Parathyroid adenoma (tissue), 2 donors: ENCODE data around the gene PLEKHM3.

Source experiments
- H2AFZ ChIP-seq: fragments of 300-600 bp; sonication (generic); one replicate; pipeline ENCODE4 v1.7.0; 2017; ENCODE audit warnings: antibody characterized with exemption, mild to moderate bottlenecking
- H3K27ac ChIP-seq: fragments of 300-600 bp; sonication (generic); one replicate; pipeline ENCODE4 v1.7.0; 2017
- H3K27me3 ChIP-seq: fragments of 300-600 bp; sonication (generic); one replicate; pipeline ENCODE4 v1.7.0; 2017; ENCODE audit warnings: low read length; ENCODE audit not compliant: control insufficient read depth, insufficient read depth
- H3K36me3 ChIP-seq: fragments of 300-600 bp; sonication (generic); one replicate; pipeline ENCODE4 v1.7.0; 2017; ENCODE audit warnings: low read length; ENCODE audit not compliant: control insufficient read depth, insufficient read depth
- H3K4me1 ChIP-seq: fragments of 300-600 bp; sonication (generic); one replicate; pipeline ENCODE4 v1.7.0; 2017; ENCODE audit warnings: control low read depth
- H3K4me2 ChIP-seq: fragments of 300-600 bp; sonication (generic); one replicate; pipeline ENCODE4 v1.7.0; 2017; ENCODE audit warnings: low read length
- H3K4me3 ChIP-seq: fragments of 300-600 bp; sonication (generic); one replicate; pipeline ENCODE4 v1.7.0; 2017; ENCODE audit warnings: low read depth, low read length
- H3K79me2 ChIP-seq: fragments of 300-600 bp; sonication (generic); one replicate; pipeline ENCODE4 v1.7.0; 2017; ENCODE audit warnings: control low read depth
- H3K9ac ChIP-seq: fragments of 300-600 bp; sonication (generic); one replicate; pipeline ENCODE4 v1.7.0; 2017; ENCODE audit warnings: mild to moderate bottlenecking
- H3K9me3 ChIP-seq: fragments of 300-600 bp; sonication (generic); one replicate; pipeline ENCODE4 v1.7.0; 2017; ENCODE audit warnings: low read length; ENCODE audit not compliant: control insufficient read depth
- TF ChIP-seq, protein P1 (sequence below): fragments of 300-600 bp; sonication (generic); IDR thresholded peaks from one replicate; pipeline ENCODE4 v1.7.0; 2017; ENCODE audit warnings: antibody characterized with exemption, mild to moderate bottlenecking
- donor health status: primary hyperparathyroidism.

PLEKHM3 gene

DNA sequence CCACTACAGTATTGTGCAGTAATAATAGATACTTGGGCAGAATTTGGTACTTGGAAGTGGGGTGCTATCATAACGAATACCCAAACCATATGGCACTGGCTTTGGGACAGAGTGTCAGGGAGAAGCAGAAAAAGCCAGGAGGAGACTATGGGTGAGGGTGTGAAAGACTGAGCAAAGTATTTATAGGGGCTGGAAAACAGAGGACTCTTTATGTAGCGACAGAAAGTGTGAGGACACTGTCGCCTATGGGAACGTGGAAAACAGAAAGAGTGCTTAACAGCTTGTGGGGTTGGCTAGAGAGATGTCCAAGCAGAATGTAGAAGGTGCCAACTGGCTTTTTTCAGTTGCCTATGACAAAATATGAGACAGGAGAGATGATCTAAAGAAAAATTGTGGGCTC, 40.7 kb upstream of the PLEKHM3 start:
- H3K4me2 ChIP-seq = no peak overlapping the region
- H3K79me2 ChIP-seq = no peaks in the 10 kb centered on the region
- no peaks in the 10 kb centered on the region for H3K9me3 ChIP-seq
- H3K4me1 ChIP-seq = no peaks in the 10 kb centered on the region
- no peak overlapping the region for H2AFZ ChIP-seq
- no peak overlapping the region for H3K27ac ChIP-seq
- no peaks in the 10 kb centered on the region for H3K36me3 ChIP-seq
- TF ChIP-seq, protein P1, sequence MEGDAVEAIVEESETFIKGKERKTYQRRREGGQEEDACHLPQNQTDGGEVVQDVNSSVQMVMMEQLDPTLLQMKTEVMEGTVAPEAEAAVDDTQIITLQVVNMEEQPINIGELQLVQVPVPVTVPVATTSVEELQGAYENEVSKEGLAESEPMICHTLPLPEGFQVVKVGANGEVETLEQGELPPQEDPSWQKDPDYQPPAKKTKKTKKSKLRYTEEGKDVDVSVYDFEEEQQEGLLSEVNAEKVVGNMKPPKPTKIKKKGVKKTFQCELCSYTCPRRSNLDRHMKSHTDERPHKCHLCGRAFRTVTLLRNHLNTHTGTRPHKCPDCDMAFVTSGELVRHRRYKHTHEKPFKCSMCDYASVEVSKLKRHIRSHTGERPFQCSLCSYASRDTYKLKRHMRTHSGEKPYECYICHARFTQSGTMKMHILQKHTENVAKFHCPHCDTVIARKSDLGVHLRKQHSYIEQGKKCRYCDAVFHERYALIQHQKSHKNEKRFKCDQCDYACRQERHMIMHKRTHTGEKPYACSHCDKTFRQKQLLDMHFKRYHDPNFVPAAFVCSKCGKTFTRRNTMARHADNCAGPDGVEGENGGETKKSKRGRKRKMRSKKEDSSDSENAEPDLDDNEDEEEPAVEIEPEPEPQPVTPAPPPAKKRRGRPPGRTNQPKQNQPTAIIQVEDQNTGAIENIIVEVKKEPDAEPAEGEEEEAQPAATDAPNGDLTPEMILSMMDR = no peak
- H3K9ac ChIP-seq = no peak overlapping the region
- H3K27me3 ChIP-seq = no peaks in the 10 kb centered on the region
- H3K4me3 ChIP-seq = no peak overlapping the region

DNA sequence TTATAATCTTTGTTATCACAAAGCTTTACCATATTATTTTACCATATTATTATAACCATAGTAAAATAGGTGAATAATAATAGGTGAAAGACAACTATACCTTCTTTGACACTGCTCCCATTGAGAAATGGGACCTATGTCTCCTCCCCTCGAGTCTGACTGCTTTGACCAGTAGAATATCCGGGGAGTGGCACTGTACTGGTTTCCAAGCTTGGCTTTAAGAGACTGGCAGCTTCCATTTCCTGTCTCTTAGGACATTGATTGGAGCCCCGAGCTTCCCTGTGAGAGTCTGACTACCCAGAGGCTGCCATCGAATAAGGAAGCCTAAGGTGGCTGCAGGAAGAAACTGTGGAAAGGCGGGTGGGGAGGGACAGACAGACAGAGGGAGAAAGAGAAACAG, 40.1 kb upstream of the PLEKHM3 start:
- TF ChIP-seq, protein P1 = no peak
- H3K27ac ChIP-seq = no peak overlapping the region
- H3K36me3 ChIP-seq = no peaks in the 10 kb centered on the region

DNA sequence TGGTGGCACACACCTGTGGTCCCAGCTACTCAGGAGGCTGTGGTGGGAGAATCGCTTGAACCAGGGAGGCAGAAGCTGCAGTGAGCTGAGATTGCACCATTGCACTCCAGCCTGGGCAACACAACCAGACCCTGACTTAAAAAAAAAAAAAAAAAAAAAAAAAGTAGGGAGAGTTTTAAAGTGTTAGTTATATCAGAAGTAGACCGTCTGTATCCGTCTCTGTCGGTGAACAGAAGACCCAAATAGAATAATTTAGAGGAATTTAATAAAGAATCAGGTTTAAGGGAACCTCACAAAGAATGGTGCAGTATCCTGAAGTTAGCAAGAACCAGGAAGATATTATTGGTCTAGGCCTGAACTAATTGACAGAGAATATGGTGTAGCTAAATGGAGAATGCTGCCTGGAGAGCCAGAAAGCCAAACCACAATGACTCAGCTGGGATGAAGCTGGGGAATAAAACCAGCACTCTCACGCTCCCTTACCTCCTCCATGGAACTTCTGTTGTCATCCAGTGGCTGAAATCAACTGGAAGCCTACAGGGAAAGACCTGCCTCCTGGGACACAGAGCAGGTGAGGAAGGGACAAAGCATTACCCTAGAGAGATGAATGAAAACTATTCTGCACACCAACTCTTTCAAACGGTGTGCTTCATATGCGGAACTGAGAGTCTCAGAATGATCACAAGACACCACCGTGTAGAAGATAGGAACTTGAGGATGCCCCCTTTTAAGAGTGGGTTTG, 39.1 kb upstream of the PLEKHM3 start:
- Histone ChIP-seq H3K79me2 (no peaks in the 10 kb centered on the region), H3K27me3 (no peaks in the 10 kb centered on the region), H3K27ac (no peak overlapping the region), H3K36me3 (no peaks in the 10 kb centered on the region), H3K4me1 (no peaks in the 10 kb centered on the region), H3K9me3 (no peaks in the 10 kb centered on the region), H3K9ac (no peak overlapping the region), H3K4me3 (no peak overlapping the region), H2AFZ (no peak overlapping the region), H3K4me2 (no peak overlapping the region)
- TF ChIP-seq, protein P1 = no peak

More for the DNA sequence above, 40.1 kb upstream of the PLEKHM3 start:
- no peak overlapping the region for H3K4me3 ChIP-seq
- no peaks in the 10 kb centered on the region for H3K9me3 ChIP-seq
- H2AFZ ChIP-seq = no peak overlapping the region
- H3K4me2 ChIP-seq = no peak overlapping the region
- no peak overlapping the region for H3K9ac ChIP-seq
- no peaks in the 10 kb centered on the region for H3K4me1 ChIP-seq
- H3K79me2 ChIP-seq = no peaks in the 10 kb centered on the region
- no peaks in the 10 kb centered on the region for H3K27me3 ChIP-seq

DNA sequence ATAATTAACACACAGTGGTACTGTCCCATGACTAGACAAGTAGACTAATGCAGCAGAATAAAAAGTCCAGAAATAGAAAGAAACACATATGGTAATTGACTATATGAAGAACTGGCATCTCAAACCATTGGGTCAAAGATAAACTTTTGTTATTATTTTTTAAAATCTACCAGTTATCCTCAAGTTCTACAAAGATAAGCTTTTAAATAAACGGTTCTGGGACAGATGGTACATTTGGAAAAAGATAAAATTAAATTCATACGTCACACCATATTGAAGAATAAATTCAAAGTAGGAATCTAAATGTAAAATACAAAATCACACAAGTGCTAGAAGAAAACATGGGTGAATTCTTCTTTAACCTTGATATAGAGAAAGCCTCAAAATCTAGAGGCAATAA, 37.6 kb upstream of the PLEKHM3 start:
- Histone ChIP-seq H3K9ac (no peak overlapping the region), H3K9me3 (no peaks in the 10 kb centered on the region)

More for the DNA sequence above, 37.6 kb upstream of the PLEKHM3 start:
- H3K27ac ChIP-seq = no peak overlapping the region
- H3K27me3 ChIP-seq = no peaks in the 10 kb centered on the region
- H2AFZ ChIP-seq = no peak overlapping the region
- no peaks in the 10 kb centered on the region for H3K36me3 ChIP-seq
- TF ChIP-seq, protein P1 = no peak
- H3K4me3 ChIP-seq = no peak overlapping the region
- H3K4me1 ChIP-seq = no peaks in the 10 kb centered on the region
- no peaks in the 10 kb centered on the region for H3K79me2 ChIP-seq
- H3K4me2 ChIP-seq = no peak overlapping the region
